Adrenal gland (tissue), 12 donors: Measurements from ENCODE around the gene LCK. TPM values are rescaled to one million over a fixed set of nuclear protein-coding genes. Genes with fewer than 3 reads are reported as not detected.
A peak's percentile ranks its signal among the peaks of the same experiment; 100 is the strongest.

ENCODE experiments used
- DNase-seq, 7 donors: peaks; one replicate each; pipeline ENCODE4 v3.0.0-alpha.2; 2019 to 2020
- H3K27ac ChIP-seq, 5 donors: fragments of 200-600 bp; sonication (generic) in 4 of 5; 1 replicate in 3 of 5; 2 replicates in 2 of 5; pipeline versions ENCODE4 v1.5.1 to v1.8.0; 2016 to 2020; ENCODE audit warnings: mild to moderate bottlenecking in 1 of 5
- H3K27me3 ChIP-seq: fragments of 200-600 bp; 2 replicates; pipeline ENCODE4 v1.8.0; 2021
- H3K36me3 ChIP-seq, 2 donors: fragments of 200-600 bp; replicated peaks in 1 of 2; 1 replicate in 1 of 2; 2 replicates in 1 of 2; pipeline versions ENCODE4 v1.5.1 to v1.8.0; 2018 to 2022
- H3K4me1 ChIP-seq, 2 donors: fragments of 200-600 bp; replicated peaks in 1 of 2; 1 replicate in 1 of 2; 2 replicates in 1 of 2; pipeline versions ENCODE4 v1.5.1 to v1.8.0; 2018 to 2021
- H3K4me3 ChIP-seq, 4 donors: fragments of 200-600 bp; sonication (generic) in 3 of 4; one replicate each; pipeline ENCODE4 v1.5.1; 2016 to 2018
- H3K9me3 ChIP-seq, 3 donors: fragments of 200-600 bp; sonication (generic) in 1 of 3; replicated peaks in 1 of 3; 1 replicate in 2 of 3; 2 replicates in 1 of 3; pipeline versions ENCODE4 v1.5.1 to v1.8.0; 2016 to 2021
- CTCF ChIP-seq, 6 experiments: fragments of 450-650 bp in 4 of 6; fragments of 200-600 bp in 2 of 6; sonication (generic) in 1 of 6; IDR thresholded peaks; 1 replicate in 5 of 6; 2 replicates in 1 of 6; pipeline versions ENCODE4 v1.5.1 to v1.8.0; 2016 to 2021; ENCODE audit warnings: antibody characterized with exemption in 6 of 6, mild to moderate bottlenecking in 2 of 6, moderate library complexity in 1 of 6
- POLR2A ChIP-seq, 2 donors: fragments of 450-650 bp; IDR thresholded peaks; one replicate each; pipeline ENCODE4 v1.6.1; 2017; ENCODE audit warnings: antibody characterized with exemption in 2 of 2, mild to moderate bottlenecking in 2 of 2, moderate library complexity in 1 of 2
- WGBS, 4 donors: extraction: QIAGEN DNeasy Blood & Tissue Kit in 2 of 4; methylation state at CpG; one replicate each; pipeline versions ENCODE4 v1.1.5 to v1.1.7; 2013 to 2017; 5-methylcytosine and 5-hydroxymethylcytosine counted together
- intact Hi-C, 2 donors: fragments of 100-400 bp; cut with DNase I; formaldehyde crosslinking; loops; one replicate each; pipeline versions ENCODE4 v1.14.1 to v1.15.0; 2022 to 2023
- polyA plus RNA-seq, 3 donors: library from polyadenylated mRNA; stranded (reverse); fragments of 200-250 nt in 2 of 3; fragments of 350-450 nt in 1 of 3; fragmentation: Illumina TruSeq in 1 of 3; extraction: RNeasy Lipid Tissue Mini Kit (QIAGEN cat#74804) in 1 of 3; gene quantifications; one replicate each; pipeline ENCODE4 v1.2.3, GENCODE V29; 2013 to 2014
- total RNA-seq, 9 donors: library from RNA; depleted of rRNA in 4 of 9; stranded (reverse); fragments of >200 nt in 4 of 9; fragments of 120-200 nt in 1 of 9; fragmentation: NEBNext Ultra II Directional in 1 of 9; extraction: Animal tissue kit (Norgen Biotek cat#: 25700) in 1 of 9; gene quantifications; one replicate each; pipeline versions ENCODE4 v1.1.0 to v1.2.4, GENCODE V29; 2013 to 2023
- donor health status: healthy with polysubstance abuse.
- donor health status: Bipolar disorder and iron deficiency.
- donor health status: DM: yes; HTN: yes; CAD: no.
- donor health status: DM: no; HTN: no; CAD: no.
- donor health status: DM: no; HTN: no; CAD: no.
- donor health status: DM: yes; HTN: yes; CAD: no.

LCK gene
- total and polyA plus RNA-seq, 12 donors = 0.30 to 2.9 (median 1.8) TPM

GRCh38 chr1:32331549-32331948 lies 80.5 kb downstream of the LCK start:
- Histone ChIP-seq H3K27me3 (no peaks in the 10 kb centered on the region), H3K4me1 (peaks cover 6 to 19% of the 10 kb centered on the region in 2 donors), H3K27ac (no peak overlapping the region), H3K9me3 (no peaks in the 10 kb centered on the region), H3K36me3 (peaks cover 0 to 71% of the 10 kb centered on the region in 2 donors), H3K4me3 (no peak overlapping the region)
- no peak for TF ChIP-seq POLR2A (IDR thresholded peaks at IDR 0.05)
- TF ChIP-seq CTCF (IDR thresholded peaks at IDR 0.05) = no peak
- intact Hi-C loops = no loop called here
- no peak for DNase-seq
- 90 to 94% (median 92%) methylated on average over 12 of the region's 12 CpGs for WGBS, 4 donors

- 86 to 97% (median 93%) methylated on average over 2 to 3 of the region's 3 CpGs for WGBS, 4 donors
- H3K4me1 ChIP-seq = peaks cover 6 to 27% of the 10 kb centered on the region in 2 donors
- H3K27ac ChIP-seq = no peak overlapping the region
- TF ChIP-seq CTCF (IDR thresholded peaks at IDR 0.05) (no peak), POLR2A (IDR thresholded peaks at IDR 0.05) (no peak)
- intact Hi-C loops = no loop called here
- no peaks in the 10 kb centered on the region for H3K27me3 ChIP-seq
- H3K9me3 ChIP-seq = no peaks in the 10 kb centered on the region
- no peak overlapping the region for H3K4me3 ChIP-seq
- H3K36me3 ChIP-seq = peaks cover 0 to 62% of the 10 kb centered on the region in 2 donors
- no peak for DNase-seq
These were observed 81.4 kb downstream of the LCK start for GRCh38 chr1:32332290-32333079.

GRCh38 chr1:32333251-32333963 lies 82.3 kb downstream of the LCK start:
- Histone ChIP-seq H3K9me3 (no peaks in the 10 kb centered on the region), H3K4me1 (peaks cover 6 to 27% of the 10 kb centered on the region in 2 donors), H3K27ac (no peak overlapping the region), H3K27me3 (no peaks in the 10 kb centered on the region), H3K4me3 (no peak overlapping the region), H3K36me3 (peaks cover 0 to 52% of the 10 kb centered on the region in 2 donors)
- intact Hi-C loops = no loop called here
- TF ChIP-seq CTCF (IDR thresholded peaks at IDR 0.05) (no peak), POLR2A (IDR thresholded peaks at IDR 0.05) (no peak)
- WGBS, 4 donors = 76 to 89% (median 83%) methylated on average over 3 of the region's 3 CpGs
- no peak for DNase-seq

GRCh38 chr1:32334274-32334861 lies 83.3 kb downstream of the LCK start:
- no peaks in the 10 kb centered on the region for H3K9me3 ChIP-seq
- no peak for DNase-seq
- intact Hi-C loops = no loop called here
- peaks cover 6 to 27% of the 10 kb centered on the region in 2 donors for H3K4me1 ChIP-seq
- H3K27ac ChIP-seq = peak overlapping the region in 3 of 5 donors; percentile 6 to 81 (median 49)
- H3K4me3 ChIP-seq = peak overlapping the region in 2 of 4 donors; percentile 40 to 91
- no peak for TF ChIP-seq CTCF (IDR thresholded peaks at IDR 0.05)
- no peak for TF ChIP-seq POLR2A (IDR thresholded peaks at IDR 0.05)
- 6 to 36% (median 20%) methylated on average over 2 to 9 of the region's 9 CpGs for WGBS, 4 donors
- no peaks in the 10 kb centered on the region for H3K27me3 ChIP-seq
- peaks cover 0 to 43% of the 10 kb centered on the region in 2 donors for H3K36me3 ChIP-seq
